Measurements from ENCODE around the gene IGFL3.

- no peak for TF ChIP-seq POLR2A (IDR thresholded peaks at IDR 0.05)
- TF ChIP-seq CTCF (IDR thresholded peaks at IDR 0.05) = no peak
These were observed 22.8 kb upstream of the IGFL3 start for GRCh38 chr19:46147166-46147740.
